ENCODE data around the gene EGLN3.

The EGLN3 gene

DNA sequence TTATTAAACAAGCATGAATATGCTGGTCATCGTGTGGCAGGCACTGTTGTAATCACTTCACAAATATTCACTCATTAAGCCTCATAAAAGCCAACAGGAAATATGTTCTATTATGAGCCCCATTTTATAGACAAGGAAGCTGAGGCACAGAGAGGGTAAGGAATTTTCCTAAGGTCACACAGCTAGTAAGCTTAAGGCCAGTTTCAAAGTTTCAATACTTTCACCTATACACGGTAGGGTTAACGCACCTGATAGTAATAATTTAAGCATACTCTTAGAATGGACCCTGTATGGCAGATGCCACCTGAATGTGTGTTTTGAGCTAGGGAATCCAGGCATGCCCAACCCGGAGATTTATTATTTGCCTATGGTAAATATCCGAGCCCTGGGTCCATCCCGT, 39.8 kb downstream of the EGLN3 start:
- Mint-ChIP-seq H3K4me3 (no peak overlapping the region), H3K4me1 (no peaks in the 10 kb centered on the region), H3K27ac (ENCODE audit: low read depth) (no peak overlapping the region), H3K27me3 (no peaks in the 10 kb centered on the region), H3K9me3 (peaks cover 4% of the 10 kb centered on the region), H3K36me3 (ENCODE audit: insufficient read depth) (no peaks in the 10 kb centered on the region)
- DNase-seq (ENCODE audit: low spot score in 2 of 2), result no peak
- ATAC-seq (replicated peaks; ENCODE audit: extremely low read depth, poor library complexity, severe bottlenecking), result no peak

GRCh38 chr14:33910435-33910834, 40.4 kb downstream of the EGLN3 start:
- DNase-seq (ENCODE audit: low spot score in 2 of 2) (no peak), ATAC-seq (replicated peaks; ENCODE audit: extremely low read depth, poor library complexity, severe bottlenecking) (no peak)
- H3K27ac Mint-ChIP-seq (ENCODE audit: low read depth), result no peak overlapping the region
- no peaks in the 10 kb centered on the region for H3K4me1 Mint-ChIP-seq
- no peak overlapping the region for H3K4me3 Mint-ChIP-seq
- H3K27me3 Mint-ChIP-seq, result no peaks in the 10 kb centered on the region
- no peaks in the 10 kb centered on the region for H3K36me3 Mint-ChIP-seq (ENCODE audit: insufficient read depth)
- H3K9me3 Mint-ChIP-seq, result peaks cover 4% of the 10 kb centered on the region

- ATAC-seq (replicated peaks; ENCODE audit: extremely low read depth, poor library complexity, severe bottlenecking) (no peak), DNase-seq (ENCODE audit: low spot score in 2 of 2) (no peak)
- no peak overlapping the region for H3K4me3 Mint-ChIP-seq
- H3K36me3 Mint-ChIP-seq (ENCODE audit: insufficient read depth), result no peaks in the 10 kb centered on the region
- no peaks in the 10 kb centered on the region for H3K27me3 Mint-ChIP-seq
- no peak overlapping the region for H3K27ac Mint-ChIP-seq (ENCODE audit: low read depth)
- no peaks in the 10 kb centered on the region for H3K4me1 Mint-ChIP-seq
- H3K9me3 Mint-ChIP-seq, result peaks cover 4% of the 10 kb centered on the region
These were observed 41.3 kb downstream of the EGLN3 start for GRCh38 chr14:33909380-33910084.

DNA sequence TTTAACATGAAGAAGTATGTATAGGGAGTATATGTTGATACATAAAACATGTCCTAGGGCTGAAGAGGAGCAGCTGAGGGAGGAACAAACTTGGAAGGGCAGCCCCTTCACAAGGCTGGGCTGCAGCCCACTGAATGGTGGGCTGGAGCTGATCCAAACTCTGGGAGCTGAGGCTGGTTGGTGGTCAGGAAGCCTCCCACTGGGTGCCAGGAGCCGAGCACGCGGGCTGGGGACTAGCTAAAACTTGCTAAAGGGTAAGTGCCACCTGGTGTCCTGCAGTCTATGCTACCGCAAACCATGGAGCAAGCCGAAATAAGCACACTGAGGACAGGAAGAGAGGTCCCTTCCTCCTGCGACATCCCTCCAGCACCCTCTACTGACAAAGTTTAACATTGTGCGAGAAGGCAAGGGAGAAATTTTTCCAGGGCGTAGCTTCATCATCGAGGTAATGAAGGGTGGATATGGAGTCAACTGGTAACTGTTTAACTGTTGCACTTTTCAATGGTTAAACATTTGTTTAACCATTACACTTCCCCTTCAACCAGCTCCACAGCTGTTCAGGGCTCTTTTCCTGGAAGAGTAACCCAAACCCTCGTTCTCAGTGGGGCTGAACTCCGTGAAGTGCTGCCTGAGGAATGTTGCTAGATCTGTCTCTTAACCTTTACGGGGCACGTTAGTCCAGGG, 42.2 kb downstream of the EGLN3 start:
- Mint-ChIP-seq H3K36me3 (ENCODE audit: insufficient read depth) (no peaks in the 10 kb centered on the region), H3K27me3 (no peaks in the 10 kb centered on the region), H3K4me3 (no peak overlapping the region), H3K27ac (ENCODE audit: low read depth) (no peak overlapping the region), H3K4me1 (no peaks in the 10 kb centered on the region), H3K9me3 (peaks cover 4% of the 10 kb centered on the region)
- DNase-seq (ENCODE audit: low spot score in 2 of 2) (no peak), ATAC-seq (replicated peaks; ENCODE audit: extremely low read depth, poor library complexity, severe bottlenecking) (no peak)

DNA sequence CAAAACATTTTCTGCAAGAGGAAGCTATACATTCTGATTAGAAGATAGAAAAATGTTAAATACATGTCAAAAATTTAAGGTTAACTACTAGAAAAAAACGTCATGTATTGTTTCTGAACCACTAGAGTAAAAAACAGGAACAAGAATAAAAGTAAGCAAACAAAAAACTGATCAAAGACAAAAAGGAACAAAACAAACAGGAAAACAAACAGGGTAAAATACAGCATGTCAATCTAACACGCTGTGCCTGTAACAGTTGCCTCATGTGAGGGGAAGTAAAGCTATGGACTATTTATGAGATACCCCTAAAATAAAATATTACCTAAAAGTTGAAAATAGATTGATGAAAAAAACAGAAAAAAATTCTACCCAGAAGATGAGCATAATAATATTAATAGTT, 43.9 kb downstream of the EGLN3 start:
- Mint-ChIP-seq H3K9me3 (peaks cover 9% of the 10 kb centered on the region), H3K36me3 (ENCODE audit: insufficient read depth) (no peaks in the 10 kb centered on the region), H3K4me3 (no peak overlapping the region), H3K27ac (ENCODE audit: low read depth) (no peak overlapping the region), H3K4me1 (no peaks in the 10 kb centered on the region), H3K27me3 (no peaks in the 10 kb centered on the region)
- ATAC-seq (replicated peaks; ENCODE audit: extremely low read depth, poor library complexity, severe bottlenecking) (no peak), DNase-seq (ENCODE audit: low spot score in 2 of 2) (no peak)

DNA sequence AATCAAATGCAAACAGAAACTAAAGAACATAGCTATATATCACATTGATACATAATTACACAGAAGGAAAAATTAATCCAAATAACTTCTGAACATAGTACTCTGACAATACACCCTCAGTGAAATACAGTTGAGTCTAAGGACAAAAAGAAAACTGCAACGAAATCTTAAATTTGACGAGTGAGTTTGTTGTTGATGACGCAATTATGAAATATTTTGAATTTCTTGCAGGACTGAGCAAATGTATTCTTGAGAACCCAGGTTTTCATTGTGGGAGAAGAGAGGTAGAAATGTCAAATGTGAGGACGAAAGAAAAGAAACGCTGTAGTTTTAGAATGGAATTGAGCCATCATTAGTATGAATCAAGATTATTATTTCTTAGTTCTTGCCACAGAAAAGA, 46.3 kb downstream of the EGLN3 start:
- Mint-ChIP-seq H3K27me3 (no peaks in the 10 kb centered on the region), H3K4me3 (no peak overlapping the region), H3K4me1 (no peaks in the 10 kb centered on the region), H3K27ac (ENCODE audit: low read depth) (no peak overlapping the region), H3K36me3 (ENCODE audit: insufficient read depth) (no peaks in the 10 kb centered on the region), H3K9me3 (peaks cover 7% of the 10 kb centered on the region)
- no peak for ATAC-seq (replicated peaks; ENCODE audit: extremely low read depth, poor library complexity, severe bottlenecking)
- DNase-seq (ENCODE audit: low spot score in 2 of 2), result no peak

- Mint-ChIP-seq H3K36me3 (ENCODE audit: insufficient read depth) (no peaks in the 10 kb centered on the region), H3K4me1 (no peaks in the 10 kb centered on the region), H3K4me3 (no peak overlapping the region), H3K27ac (ENCODE audit: low read depth) (no peak overlapping the region), H3K27me3 (no peaks in the 10 kb centered on the region), H3K9me3 (peaks cover 6% of the 10 kb centered on the region)
- ATAC-seq (replicated peaks; ENCODE audit: extremely low read depth, poor library complexity, severe bottlenecking), result no peak
- no peak for DNase-seq (ENCODE audit: low spot score in 2 of 2)
These were observed 47.5 kb downstream of the EGLN3 start for GRCh38 chr14:33903369-33903768.

- no peak for DNase-seq (ENCODE audit: low spot score in 2 of 2)
- Mint-ChIP-seq H3K27me3 (no peaks in the 10 kb centered on the region), H3K9me3 (peaks cover 6% of the 10 kb centered on the region), H3K36me3 (ENCODE audit: insufficient read depth) (no peaks in the 10 kb centered on the region), H3K4me1 (no peaks in the 10 kb centered on the region), H3K4me3 (no peak overlapping the region), H3K27ac (ENCODE audit: low read depth) (no peak overlapping the region)
- no peak for ATAC-seq (replicated peaks; ENCODE audit: extremely low read depth, poor library complexity, severe bottlenecking)
These were observed 48.5 kb downstream of the EGLN3 start for GRCh38 chr14:33902363-33902762.

GRCh38 chr14:33901426-33902155, 49.3 kb downstream of the EGLN3 start:
- Mint-ChIP-seq H3K27ac (ENCODE audit: low read depth) (no peak overlapping the region), H3K9me3 (peaks cover 6% of the 10 kb centered on the region), H3K36me3 (ENCODE audit: insufficient read depth) (no peaks in the 10 kb centered on the region), H3K4me3 (no peak overlapping the region), H3K27me3 (no peaks in the 10 kb centered on the region), H3K4me1 (no peaks in the 10 kb centered on the region)
- no peak for DNase-seq (ENCODE audit: low spot score in 2 of 2)
- ATAC-seq (replicated peaks; ENCODE audit: extremely low read depth, poor library complexity, severe bottlenecking), result no peak

DNA sequence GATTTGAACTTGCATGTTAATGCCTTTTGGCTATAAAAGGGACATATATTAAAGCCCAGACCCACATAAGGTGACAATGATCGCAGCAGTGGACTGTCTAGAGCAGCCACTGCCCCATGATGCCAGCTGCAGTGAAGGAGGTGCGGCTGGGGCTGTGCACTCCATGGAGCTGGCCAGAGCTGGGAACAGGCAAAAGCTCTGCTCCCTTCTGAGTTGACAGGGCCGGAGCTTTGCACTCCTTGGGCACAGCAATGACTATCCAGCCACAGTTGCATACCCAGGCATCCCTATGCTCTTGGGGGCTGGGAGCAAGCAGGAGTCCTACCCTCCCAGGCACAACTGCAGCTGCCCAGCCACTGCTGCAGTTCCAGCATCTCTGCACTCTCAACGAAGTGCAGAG, 50.2 kb downstream of the EGLN3 start:
- Mint-ChIP-seq H3K4me1 (no peaks in the 10 kb centered on the region), H3K9me3 (peaks cover 6% of the 10 kb centered on the region), H3K27me3 (no peaks in the 10 kb centered on the region), H3K27ac (ENCODE audit: low read depth) (no peak overlapping the region), H3K4me3 (no peak overlapping the region), H3K36me3 (ENCODE audit: insufficient read depth) (no peaks in the 10 kb centered on the region)
- ATAC-seq (replicated peaks; ENCODE audit: extremely low read depth, poor library complexity, severe bottlenecking), result no peak
- DNase-seq (ENCODE audit: low spot score in 2 of 2), result no peak

- Mint-ChIP-seq H3K4me3 (no peak overlapping the region), H3K36me3 (ENCODE audit: insufficient read depth) (no peaks in the 10 kb centered on the region), H3K27ac (ENCODE audit: low read depth) (no peak overlapping the region), H3K4me1 (no peaks in the 10 kb centered on the region), H3K9me3 (peaks cover 14% of the 10 kb centered on the region), H3K27me3 (no peaks in the 10 kb centered on the region)
- no peak for DNase-seq (ENCODE audit: low spot score in 2 of 2)
- no peak for ATAC-seq (replicated peaks; ENCODE audit: extremely low read depth, poor library complexity, severe bottlenecking)
These were observed 51.0 kb downstream of the EGLN3 start for GRCh38 chr14:33899723-33900341.

GRCh38 chr14:33897878-33898535, 52.9 kb downstream of the EGLN3 start:
- ATAC-seq (replicated peaks; ENCODE audit: extremely low read depth, poor library complexity, severe bottlenecking), result no peak
- no peaks in the 10 kb centered on the region for H3K36me3 Mint-ChIP-seq (ENCODE audit: insufficient read depth)
- H3K4me1 Mint-ChIP-seq, result no peaks in the 10 kb centered on the region
- peaks cover 12% of the 10 kb centered on the region for H3K9me3 Mint-ChIP-seq
- no peak for DNase-seq (ENCODE audit: low spot score in 2 of 2)
- no peaks in the 10 kb centered on the region for H3K27me3 Mint-ChIP-seq
- H3K4me3 Mint-ChIP-seq, result no peak overlapping the region
- no peak overlapping the region for H3K27ac Mint-ChIP-seq (ENCODE audit: low read depth)

All from central memory CD8-positive, alpha-beta T cell (primary cell).